A375 (cell line): ENCODE results near the gene RUSF1. TPM values are rescaled to one million over a fixed set of nuclear protein-coding genes. Genes with fewer than 3 reads are reported as not detected.

ENCODE experiments used
- total RNA-seq: library from RNA; depleted of rRNA; stranded (reverse); fragments of >200 nt; shearing (Covaris generic); gene quantifications from 2 replicates; pipeline ENCODE4 v1.2.3, GENCODE V29; 2014; rRNA removed

Gene RUSF1
- 74.7 and 80.5 TPM in 2 replicates for total RNA-seq

DNA sequence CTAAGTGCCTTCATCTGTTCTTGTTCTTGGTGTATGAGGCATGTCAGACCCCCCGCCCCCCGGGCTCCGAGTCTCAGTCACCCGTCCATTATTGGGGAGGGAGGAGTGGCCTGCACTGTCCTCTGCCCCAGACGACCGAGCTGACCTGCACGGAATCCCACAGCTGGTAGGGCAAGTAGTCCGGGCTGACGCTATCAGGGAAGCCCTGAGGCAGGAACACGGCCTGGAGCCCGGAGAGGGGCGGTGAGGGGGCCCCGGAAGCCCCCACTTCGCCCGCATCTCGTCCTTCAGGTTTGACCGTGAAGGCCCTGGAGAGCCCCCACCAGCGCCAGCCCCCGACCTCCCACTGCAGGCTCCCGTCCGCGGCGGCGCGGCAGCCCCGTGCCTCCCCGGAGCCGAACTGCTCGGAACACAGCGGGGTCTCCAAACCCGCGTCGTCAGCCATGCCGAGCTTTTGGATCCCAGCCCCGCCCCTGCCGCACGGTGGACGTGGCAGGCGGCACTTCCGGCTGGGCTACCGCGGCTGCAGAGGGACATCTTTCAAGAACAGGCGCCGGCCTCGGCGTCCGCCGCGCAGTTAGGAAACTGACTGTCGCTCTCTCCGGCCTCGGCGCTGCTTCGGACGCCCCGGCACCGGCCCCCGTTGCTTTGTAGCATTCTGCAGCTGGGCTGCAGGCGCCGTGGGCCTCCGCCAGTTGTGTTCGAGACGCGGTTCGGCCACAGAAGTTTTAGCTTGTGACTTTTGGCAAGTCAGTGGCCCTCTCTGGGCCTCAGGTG is at the start of gene RUSF1:
RUSF1 (minus strand) TSS at position 463 of the 777 bp plus-strand sequence; CDS start at position 445, 18 bp downstream.

DNA sequence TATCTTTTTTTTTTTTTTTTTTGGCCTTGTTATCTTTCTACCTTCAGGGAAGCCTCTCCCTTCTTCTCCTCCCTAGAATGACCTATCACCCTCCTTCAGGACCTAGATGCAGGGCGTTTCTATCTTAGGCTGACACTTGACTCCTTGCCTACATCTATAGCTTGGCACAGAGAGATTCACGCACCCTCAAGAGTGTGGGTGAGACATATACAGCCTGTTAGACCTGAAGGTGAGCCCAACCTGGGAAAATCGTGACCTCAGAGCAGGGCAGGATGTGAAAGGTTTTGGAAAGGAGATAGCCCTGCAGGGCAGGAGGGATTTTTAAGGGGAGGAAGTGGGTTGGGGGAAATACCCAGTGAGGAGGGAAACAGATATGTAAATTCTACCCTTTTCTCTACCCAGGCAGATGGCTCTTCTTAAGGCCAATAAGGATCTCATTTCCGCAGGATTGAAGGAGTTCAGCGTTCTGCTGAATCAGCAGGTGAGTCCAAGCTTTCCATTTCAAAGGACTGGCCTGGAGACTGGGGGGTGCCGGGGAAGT is 19.6 kb upstream of the RUSF1 start, which contains the start of gene AHSP:
AHSP (plus strand) TSS at position 167 of the 541 bp plus-strand sequence; CDS start at position 407, 240 bp downstream.

DNA sequence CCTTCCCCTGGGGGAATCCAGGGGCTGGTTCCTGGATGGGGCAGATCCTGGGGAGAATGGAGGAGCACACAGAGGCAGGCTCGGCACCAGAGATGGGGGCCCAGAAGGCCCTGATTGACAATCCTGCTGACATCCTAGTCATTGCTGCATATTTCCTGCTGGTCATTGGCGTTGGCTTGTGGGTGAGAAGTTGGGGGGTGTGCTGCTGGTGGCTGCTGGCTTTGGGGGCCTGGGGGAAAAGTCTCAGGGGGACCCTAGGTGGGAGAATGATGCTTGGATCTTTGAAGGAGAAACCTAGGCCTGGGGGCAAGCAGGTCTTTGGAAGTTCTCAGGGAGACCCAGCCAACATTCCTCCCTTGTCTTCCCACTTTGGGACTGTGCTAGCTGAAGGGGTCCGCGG is 25.1 kb downstream of the RUSF1 start, which contains the start of gene SLC5A2:
SLC5A2 (plus strand) TSS at position 43 of the 400 bp plus-strand sequence; CDS start at position 57, 14 bp downstream.

DNA sequence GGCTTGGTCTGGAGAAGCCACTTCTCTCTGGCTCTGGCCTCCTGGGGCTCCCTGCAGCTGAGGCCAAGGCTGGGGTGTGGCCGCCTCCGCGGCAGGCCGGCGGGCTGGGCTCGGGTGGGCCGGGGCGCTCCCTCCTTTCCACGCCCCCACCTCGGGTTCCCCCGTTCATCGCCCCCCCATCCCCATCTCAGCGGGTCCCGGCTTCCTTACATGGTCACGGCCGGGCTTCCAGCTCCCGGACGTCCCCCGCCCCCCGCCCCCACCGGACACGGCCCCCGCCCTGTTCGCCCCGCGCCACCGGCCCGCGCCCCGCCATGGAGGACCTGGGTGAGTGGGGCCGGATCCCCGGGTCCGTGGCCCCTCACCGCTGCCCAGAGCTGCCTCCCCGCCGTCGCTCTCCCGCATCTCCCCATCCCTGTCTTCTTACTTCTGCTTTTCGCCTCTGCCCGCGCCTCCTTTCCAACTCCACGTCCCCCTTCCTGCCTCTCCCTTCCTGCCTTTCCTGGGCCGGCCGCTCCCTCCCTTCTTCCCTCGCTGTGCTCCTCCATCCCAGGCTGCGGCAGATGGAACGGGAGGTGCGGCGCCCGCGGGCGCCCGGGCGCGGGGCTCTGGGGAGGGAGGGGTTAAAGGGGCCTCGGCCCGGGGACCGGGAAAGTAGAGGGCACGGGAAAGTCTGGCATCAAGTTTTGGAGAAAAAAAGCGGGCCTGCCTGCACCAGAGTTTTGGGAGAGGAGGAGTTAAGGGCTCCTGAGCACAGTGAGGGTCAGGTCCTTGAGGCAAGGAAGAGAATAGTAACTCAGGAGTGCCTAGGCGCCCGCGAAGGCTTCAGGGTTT is 36.1 kb downstream of the RUSF1 start, which contains the start of gene TGFB1I1:
TGFB1I1 (plus strand) TSS at position 278 of the 834 bp plus-strand sequence; CDS start at position 315, 37 bp downstream.

DNA sequence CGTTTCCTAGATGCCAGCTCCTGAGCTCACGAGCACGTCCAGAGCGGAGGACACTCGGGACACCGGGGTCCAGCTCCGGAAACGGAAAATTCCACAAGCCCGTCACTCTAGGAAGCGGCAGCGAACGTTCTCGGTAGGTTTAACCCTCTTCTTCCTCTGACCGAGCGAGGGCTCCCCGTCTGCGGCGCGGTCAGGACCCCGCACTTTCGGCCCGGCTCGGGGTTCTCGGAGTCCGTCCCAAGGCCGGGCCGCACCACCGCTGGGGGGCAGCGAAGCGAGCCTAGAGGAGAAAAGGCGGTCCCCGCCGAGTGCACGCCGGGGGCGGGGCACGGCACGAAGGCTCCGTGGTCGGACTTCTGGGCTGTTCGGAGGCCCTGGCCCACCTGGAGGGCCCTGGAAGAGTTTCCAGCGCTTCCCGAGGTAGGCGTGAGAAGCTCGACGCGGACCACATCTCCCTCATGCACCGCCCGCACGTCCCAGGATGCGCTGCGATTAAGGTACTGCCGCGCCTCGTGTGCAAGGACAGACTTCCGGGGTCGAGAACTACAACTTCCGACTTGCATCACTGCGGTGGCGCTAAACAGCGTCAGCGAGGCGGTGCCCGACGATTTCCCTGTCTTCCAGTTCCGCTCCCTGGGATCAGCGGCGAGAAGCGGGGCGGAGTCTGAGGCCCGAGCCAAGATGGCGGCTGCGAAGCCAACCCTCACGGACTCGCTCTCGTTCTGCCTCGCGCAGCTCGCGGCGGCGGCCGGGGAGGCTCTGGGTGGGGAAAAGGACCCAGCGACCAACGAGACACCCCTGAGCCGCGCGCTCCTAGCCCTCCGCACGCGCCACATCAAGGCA is 49.1 kb downstream of the RUSF1 start, which contains the start of gene ARMC5:
ARMC5 (plus strand) TSS at position 658 of the 843 bp plus-strand sequence; CDS start at position 682, 24 bp downstream.

Other genes with a start within 250 kb of the RUSF1 start
- gene ITGAM, start 248.4 kb downstream of the RUSF1 start, total RNA-seq = 0.37 TPM in 1 of 2 replicates, not detected in the other
- gene ITGAX, start 153.2 kb downstream of the RUSF1 start, total RNA-seq = 2.4 and 3.4 TPM in 2 replicates
- 0.19 TPM in 1 of 2 replicates, not detected in the other for gene ITGAD, start 115.1 kb downstream of the RUSF1 start, total RNA-seq
- not detected in 2 replicates for gene COX6A2, start 80.0 kb downstream of the RUSF1 start, total RNA-seq
- gene ZNF843, start 65.6 kb downstream of the RUSF1 start, total RNA-seq = 0.30 and 0.40 TPM in 2 replicates
- 24.9 and 26.0 TPM in 2 replicates for gene ARMC5, start 48.9 kb downstream of the RUSF1 start, total RNA-seq
- 19.2 and 22.0 TPM in 2 replicates for gene TGFB1I1, start 36.2 kb downstream of the RUSF1 start, total RNA-seq
- gene SLC5A2, start 25.3 kb downstream of the RUSF1 start, total RNA-seq = 0.53 TPM in 1 of 2 replicates, not detected in the other
- not detected in 2 replicates for gene AHSP, start 19.5 kb upstream of the RUSF1 start, total RNA-seq